HG02981 (cell line): Measurements from ENCODE around the gene AP5M1.
"Not testable (repeated sequence)": the region's sequence is repeated elsewhere in the genome, so short reads cannot be mapped to it uniquely, and the experiment has no call there.

Experiments used
- ATAC-seq: cut with Tn5 transposase; IDR thresholded peaks from one replicate; pipeline ENCODE4 v1.9.1; 2021; ENCODE audit warnings: mild to moderate bottlenecking, moderate library complexity; ENCODE audit not compliant: unreplicated experiment

The AP5M1 gene, protein sequence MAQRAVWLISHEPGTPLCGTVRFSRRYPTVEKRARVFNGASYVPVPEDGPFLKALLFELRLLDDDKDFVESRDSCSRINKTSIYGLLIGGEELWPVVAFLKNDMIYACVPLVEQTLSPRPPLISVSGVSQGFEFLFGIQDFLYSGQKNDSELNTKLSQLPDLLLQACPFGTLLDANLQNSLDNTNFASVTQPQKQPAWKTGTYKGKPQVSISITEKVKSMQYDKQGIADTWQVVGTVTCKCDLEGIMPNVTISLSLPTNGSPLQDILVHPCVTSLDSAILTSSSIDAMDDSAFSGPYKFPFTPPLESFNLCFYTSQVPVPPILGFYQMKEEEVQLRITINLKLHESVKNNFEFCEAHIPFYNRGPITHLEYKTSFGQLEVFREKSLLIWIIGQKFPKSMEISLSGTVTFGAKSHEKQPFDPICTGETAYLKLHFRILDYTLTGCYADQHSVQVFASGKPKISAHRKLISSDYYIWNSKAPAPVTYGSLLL

DNA sequence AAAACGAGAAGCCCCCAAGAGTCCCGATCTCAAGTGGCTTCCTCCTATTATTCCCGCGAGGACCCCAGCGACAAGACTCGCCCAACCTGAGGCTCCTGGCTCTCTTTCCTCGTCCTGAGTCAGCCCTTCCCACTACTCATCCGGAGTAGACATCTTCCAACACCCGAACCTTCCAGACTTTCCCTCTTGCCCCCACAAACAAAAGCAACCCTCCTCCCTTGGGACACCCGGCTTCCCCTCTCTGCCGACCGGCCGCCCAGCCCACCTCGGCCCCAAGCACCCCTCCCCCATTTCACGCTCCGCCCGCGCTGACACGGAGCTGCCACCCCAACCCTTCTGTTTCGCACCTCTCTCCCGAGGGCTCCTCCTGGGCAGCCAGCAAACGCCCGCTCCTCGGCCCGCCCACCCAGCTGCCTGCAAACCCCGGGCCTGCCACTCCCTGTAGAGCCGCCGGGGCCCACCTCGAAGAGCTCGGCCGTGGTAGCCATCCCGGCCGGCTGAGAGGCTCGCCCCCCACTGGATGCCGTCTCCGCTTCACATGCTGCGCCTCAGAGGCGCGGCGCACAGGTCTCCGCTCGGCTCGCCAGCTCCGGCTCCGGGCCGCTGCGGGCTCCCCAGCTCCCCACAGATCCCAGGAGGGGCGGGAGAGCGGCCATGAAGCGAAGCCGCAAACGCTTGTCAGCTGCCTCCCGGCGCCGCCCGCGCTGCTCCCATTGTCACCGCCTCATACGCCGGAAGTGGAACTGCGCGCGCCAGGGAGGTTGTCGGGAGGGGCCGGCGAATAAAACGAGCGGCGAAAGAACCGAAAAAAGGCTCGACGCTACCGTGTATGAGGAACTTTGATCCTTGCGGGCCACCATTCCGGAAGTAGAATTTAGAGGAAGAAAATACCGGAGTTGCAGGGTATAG is at the start of gene AP5M1, which contains the start of gene EXOC5:
Gene AP5M1, plus strand, starts transcription at position 811 of the 909 bp plus-strand sequence. CDS start 344 bp downstream, outside the sequence.
Gene EXOC5, minus strand, starts transcription at position 745 of the 909 bp plus-strand sequence. Its CDS starts 257 bp downstream, at position 488.
- ATAC-seq, result peak; percentile 83

DNA sequence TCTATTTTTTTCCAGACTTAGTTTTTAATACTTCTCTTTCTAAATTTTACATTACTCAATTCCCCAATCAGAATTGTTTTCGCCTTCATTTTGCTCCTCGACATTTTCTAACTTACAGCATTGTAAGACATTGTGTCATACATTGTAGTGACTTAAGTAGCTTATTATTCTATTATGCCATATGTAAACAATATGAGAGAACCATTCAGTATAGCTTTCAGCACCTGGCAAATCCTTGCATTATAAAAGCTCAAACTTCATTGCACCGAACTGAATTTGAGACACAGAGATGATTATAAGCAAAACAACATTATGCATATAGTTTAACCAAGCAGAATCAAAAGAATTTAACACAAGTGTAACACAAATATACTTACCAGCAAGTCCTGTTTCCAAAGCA is 46.8 kb upstream of the AP5M1 start:
- no peak for ATAC-seq

DNA sequence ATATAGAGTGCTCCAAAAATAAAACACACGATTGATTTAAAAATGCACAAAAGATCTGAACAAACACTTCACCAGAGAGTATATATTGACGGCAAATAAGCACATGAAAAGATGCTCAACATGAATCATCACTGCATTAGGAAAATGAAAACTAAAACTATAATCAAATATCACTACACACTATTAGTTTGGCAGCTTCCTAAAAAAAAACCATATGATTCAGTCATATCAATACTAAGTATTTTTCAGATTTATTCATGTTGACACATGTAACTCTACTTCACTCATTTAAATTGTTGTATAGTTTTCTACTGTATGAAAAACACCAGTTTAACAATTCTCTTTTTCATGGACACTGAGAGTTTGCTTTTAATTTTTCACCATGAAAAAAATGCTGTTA is 41.7 kb upstream of the AP5M1 start:
- ATAC-seq, result peak; percentile 50

DNA sequence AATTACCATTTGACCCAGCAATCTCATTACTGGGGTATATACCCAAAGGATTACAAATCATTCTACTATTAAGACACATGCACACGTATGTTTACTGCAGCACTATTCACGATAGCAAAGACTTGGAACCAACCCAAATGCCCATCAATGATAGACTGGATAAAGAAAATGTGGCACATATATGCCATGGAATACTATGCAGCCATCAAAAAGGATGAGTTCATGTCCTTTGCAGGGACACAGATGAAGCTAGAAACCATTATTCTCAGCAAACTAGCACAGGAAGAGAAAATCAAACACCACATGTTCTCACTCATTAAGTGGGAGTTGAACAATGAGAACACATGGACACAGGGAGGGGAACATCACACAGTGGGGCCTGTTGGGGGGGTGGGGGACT is 40.5 kb upstream of the AP5M1 start:
- not testable (repeated sequence) for ATAC-seq

DNA sequence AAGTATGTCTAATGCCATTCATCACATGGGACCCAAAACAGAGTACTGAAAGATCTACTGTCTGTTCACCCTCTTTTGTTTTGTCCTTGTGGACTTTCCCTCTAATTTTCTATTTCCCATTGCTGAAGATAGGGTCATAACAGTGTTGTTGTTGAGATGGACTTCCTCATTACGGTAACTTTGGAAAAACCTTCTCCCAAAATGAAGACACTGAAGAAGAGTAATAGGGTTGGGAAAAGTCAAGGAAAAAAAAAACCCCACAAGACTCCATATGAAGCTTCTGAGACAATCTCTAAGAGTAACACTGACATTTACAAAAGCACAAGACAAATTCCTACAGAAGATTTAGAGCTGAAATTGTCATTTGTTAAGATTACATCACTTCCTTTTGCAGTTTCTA is 36.8 kb upstream of the AP5M1 start:
- ATAC-seq, result no peak

DNA sequence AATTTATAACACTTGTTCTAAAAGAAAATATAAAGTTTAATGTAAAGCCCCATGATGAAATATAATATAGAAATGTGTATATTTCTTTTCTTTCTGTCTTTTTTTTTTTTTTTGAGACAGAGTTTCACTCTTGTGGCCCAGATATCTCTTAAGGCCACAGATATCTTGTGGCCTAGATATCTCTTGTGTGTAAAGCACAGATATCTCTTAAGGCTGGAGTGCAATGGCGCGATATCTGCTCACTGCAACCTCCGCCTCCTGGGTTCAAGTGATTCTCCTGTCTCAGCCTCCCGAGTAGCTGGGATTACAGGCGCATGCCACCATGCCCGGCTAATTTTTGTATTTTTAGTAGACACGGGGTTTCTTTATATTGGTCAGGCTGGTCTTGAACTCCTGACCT is 28.7 kb upstream of the AP5M1 start:
- ATAC-seq, result not testable (repeated sequence)

DNA sequence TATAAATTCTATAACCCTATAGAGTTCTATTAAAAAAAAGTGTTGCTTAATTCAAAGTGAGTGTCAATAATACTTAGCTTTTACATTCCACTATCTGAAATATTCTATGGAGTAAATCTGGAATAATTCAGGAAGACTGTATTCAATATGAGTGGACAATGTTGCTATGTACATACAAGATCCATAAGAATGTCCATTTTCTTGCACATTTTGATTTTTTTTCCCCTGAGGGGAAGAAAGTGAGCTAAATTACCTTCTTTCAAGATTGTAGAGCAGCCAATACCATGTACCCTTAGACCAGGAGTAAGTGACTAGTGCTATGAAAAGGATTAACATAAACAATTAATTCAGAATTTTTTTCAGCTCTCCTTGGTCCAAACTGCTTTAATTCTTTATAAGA is 25.5 kb upstream of the AP5M1 start:
- no peak for ATAC-seq

DNA sequence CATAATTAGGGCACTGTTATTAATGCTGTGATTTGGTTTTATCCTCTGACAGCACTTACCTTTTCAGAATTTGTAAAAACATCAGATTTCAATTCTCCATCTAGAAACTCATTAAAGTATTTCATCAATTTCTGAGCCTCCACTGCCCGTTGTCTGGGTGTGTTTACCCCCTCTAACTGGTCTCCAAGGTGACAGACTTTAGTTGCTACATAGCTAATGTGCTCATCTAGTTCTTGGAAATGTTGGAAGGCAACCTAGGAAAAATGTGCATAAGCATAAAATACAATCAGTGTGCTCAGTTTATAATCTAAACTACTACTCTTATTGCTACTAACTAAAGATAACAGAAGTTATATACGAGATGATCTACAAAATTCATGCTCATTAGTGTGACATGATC is 24.7 kb upstream of the AP5M1 start:
- no peak for ATAC-seq

DNA sequence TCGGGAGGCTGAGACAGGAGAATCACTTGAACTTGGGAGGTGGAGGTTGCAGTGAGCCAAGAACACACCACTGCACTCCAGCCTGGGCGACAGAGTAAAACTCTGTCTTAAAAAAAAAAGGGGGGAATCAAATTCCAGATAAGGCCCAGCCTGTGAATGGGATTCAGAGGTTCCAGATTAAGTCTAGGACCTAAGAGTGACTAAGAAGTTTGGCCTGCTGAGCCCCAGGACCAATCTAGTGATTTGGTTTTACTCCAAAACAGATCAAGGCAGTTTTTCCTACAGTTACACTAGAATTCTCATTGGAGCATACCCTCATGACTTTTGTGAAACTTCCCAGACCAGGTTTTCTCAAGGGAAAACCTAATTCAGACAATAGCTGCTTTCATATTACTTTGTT is 22.8 kb upstream of the AP5M1 start:
- no peak for ATAC-seq

DNA sequence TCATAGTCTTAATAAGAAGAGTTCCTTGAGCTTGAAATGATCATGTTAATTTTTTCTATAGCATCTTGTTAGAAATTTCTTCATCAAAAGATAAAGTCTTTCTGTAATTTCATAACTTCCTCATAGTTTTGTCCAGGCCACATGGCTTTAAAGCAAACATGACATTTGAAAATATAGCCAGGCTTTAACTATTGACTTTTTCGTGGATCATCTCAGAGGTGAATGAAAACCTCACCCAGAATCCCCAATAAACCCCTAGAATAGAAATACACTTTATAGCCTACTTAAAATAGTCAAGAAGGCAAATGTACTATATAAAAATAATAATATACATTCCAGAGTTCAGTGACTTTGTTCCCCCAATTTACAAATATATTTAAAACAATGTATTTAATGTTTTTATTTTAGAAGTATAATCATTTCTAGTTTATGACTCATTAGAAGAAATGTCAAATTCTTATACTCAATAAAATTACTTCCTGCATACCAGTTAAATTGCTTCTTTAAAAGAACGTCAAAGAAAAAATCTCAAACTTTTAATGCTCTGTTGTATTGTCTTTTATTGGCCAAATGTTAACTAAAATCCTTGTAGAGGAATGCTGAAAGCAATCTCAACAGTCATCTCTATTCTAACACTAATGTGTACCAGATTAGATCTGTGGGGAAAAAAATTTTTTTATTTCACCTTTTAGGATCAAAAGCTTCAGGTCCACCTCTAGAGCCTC is 21.7 kb upstream of the AP5M1 start:
- ATAC-seq, result no peak

DNA sequence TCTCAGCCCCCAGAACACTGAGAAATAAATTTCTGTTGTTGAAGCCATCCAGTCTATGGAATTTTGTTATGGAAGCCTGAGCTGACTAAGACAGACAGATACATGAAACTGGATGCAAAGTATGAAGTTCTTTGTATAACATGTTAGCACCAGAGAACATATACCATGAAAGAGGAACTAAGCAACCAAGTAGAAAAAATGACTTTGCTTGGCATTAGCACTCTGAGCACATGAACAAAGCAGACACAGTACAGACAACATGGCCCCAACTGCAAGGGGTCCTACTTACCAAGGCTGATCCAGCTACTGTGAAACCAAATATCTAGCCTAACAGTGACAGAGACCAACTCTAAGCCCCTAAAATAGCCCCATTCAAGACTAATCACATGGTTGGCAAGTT is 13.9 kb upstream of the AP5M1 start:
- ATAC-seq, result peak; percentile 66

DNA sequence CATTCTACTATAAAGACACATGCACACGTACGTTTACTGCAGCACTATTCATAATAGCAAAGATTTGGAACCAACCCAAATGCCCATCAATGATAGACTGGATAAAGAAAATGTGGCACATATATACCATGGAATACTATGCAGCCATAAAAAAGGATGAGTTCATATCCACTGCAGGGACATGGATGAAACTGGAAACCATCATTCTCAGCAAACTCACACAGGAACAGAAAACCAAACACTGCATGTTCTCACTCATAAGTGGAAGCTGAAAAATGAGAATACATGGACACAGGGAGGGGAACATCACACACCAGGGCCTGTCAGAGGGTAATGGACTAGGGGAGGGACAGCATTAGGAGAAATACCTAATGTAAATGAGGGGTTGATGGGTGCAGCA is 10.6 kb upstream of the AP5M1 start:
- not testable (repeated sequence) for ATAC-seq

DNA sequence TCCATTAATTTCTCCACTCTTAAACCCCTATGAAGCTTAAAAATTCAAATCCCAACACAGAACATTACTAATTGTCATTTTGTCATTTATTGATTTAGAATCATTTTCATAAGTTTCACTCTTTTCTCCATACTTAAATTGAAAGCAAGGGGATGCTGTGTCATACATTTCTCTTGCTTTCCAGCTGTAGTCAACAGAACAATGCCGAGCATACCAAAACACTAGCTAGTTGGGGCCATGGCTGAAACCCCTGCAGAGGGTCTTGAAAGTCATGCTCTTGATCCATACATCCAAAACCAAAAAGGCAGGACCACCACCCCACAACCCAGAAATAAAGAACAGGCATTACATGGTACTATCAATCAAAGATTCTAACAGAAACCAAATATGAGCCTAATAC is 9.1 kb upstream of the AP5M1 start:
- ATAC-seq, result no peak

DNA sequence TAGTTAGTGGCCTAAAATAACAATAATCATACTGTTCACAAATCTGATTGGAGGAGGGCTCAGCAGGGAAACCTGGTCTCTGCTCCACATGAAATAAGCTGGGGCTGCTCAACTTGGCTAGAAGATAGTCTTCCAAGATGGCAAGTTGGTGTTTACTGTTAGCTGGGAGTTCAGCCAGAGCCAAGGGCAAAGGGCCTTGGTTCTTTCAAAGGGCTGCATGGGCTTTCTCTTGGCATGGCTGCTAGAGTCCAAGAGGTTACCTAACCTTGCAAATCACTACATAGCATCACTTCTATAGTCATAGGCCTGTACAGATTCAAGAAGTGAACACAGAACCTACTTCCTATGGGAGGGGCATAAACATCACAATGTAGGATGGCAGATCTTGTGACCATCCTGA is 7.2 kb upstream of the AP5M1 start:
- no peak for ATAC-seq

DNA sequence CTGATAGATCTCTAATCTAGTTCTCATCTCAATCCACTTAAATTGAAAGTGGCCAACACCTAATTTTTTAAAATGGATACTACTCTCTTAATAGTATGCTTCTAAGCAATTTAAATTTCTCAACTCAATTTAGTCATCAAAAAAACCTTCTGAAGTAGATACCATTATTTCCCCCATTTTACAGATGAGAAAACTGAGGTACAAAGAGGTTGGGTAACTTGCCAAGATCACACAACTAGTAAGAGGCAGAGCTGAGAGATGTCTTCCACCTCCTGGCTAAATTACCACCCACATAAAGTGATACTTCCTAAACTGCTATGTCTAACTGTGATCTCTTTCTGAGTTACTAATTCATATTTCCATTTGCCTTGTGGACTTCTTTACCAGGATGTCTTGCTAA is 6.7 kb upstream of the AP5M1 start:
- no peak for ATAC-seq

DNA sequence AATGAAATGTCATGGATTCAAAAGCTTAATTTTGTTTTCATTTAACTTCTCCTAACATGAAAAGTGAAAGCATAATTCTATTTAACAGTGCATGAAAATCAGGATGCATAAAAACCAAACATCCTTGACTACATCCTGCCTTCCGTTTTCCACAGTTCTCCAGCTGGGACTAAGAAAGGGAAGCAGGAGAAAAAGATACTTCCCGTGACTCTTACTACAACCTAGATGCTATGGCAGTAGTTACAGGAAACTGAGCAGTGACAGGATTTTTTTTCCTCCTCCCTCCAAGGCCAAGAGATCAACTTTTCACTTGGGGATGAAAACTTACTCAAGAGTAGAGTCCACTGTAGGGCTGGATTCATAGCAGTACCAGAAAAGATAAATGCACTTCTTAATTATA is 2.7 kb upstream of the AP5M1 start:
- ATAC-seq, result no peak

DNA sequence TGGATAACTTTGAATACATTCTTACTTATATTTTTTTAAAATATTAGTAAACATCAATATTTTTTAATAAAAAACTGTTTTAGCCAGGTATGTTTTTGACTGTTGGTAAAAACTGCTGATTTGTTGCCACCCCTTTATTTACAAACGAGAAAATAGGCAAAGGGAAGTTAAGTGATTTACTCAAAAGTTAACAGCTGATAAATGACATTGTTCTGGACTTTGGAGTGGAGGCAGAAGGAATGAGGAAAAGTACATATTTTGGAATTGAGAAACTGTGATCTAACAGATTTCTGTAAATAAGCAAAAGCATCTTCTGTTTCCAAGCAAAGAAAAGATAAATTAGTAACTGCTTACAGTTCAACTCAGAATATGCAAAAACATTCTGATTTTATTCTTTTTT is 4.5 kb downstream of the AP5M1 start:
- no peak for ATAC-seq

DNA sequence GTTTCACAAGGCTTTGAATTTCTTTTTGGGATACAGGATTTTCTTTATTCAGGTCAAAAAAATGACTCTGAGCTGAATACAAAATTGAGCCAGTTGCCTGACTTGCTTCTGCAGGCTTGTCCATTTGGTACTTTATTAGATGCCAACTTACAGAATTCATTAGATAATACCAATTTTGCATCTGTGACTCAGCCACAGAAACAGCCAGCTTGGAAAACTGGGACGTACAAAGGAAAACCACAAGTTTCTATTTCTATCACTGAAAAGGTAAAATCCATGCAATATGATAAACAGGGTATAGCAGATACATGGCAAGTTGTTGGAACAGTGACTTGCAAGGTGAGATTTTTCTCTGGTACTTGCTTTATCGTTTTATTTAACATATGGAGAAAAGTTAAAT is 5.8 kb downstream of the AP5M1 start:
- no peak for ATAC-seq

DNA sequence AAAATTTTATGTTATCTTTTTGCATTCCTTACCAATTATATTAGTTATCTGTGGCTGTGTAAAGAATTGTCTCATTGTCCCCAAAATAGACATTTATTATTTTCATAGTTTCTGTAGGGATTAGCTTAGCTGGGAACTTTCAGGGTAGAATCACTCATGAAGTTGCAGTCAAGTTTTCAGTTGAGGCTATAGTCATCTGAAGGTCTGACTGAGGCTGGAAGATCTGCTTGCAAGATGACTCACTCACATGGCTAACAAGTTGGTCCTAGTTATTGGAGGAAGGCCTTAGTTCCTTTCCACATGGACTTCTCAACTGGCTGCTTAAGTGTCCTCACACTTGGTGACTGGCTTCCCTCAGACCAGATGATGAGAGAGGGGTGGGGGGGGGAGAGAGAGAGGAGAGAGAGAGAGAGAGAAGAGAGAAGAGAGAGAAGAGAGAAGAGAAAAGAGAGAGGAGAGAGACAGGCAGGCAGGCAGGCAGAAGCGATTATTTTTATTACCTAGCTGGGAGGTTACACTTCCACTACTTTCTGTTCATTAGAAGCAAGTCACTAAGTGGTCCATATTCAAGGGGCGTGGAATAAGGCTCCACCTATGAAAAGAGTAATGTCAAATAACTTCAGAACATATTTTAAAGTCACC is 6.4 kb downstream of the AP5M1 start:
- ATAC-seq, result no peak

DNA sequence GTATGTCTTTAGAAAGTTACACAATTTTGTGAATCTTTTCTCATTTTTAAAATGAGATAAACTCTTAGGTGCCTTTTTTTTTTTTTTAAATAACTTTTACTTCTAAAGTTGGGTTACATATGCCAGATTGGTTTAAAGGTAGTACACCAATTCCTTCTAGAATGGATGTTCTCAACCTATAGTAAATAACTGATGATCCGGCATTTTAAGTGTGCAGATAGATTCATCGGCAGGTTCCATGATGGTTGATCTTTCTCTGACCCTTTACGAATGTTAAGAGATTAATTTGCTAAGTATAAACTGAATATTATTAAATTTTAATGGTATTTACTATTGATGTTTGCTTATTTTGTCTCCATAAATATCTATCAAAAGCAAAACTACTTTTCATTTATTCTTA is 8.3 kb downstream of the AP5M1 start:
- ATAC-seq, result no peak

DNA sequence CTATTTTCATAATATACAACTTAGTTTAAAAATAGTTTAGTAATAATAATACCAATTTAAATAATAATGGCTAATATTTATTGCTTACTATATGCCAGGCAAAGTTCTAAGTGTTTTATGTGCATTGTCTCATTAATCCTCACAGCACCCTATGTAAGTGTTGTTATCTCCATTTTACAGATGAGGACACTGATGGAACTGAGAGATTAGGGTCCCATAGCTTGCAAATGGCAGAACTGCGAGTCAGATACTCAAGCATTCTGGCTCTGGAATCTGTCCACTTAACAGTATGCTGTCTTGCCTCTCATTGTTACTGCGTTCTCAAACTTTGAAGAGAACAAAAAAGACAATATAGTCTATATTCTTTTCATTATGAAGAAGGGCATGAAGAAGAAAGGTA is 19.0 kb downstream of the AP5M1 start:
- ATAC-seq, result no peak
